ENCODE measurements around the gene HYAL4.
"Not testable (repeated sequence)": the region's sequence is repeated elsewhere in the genome, so short reads cannot be mapped to it uniquely, and the experiment has no call there.

The HYAL4 gene

DNA sequence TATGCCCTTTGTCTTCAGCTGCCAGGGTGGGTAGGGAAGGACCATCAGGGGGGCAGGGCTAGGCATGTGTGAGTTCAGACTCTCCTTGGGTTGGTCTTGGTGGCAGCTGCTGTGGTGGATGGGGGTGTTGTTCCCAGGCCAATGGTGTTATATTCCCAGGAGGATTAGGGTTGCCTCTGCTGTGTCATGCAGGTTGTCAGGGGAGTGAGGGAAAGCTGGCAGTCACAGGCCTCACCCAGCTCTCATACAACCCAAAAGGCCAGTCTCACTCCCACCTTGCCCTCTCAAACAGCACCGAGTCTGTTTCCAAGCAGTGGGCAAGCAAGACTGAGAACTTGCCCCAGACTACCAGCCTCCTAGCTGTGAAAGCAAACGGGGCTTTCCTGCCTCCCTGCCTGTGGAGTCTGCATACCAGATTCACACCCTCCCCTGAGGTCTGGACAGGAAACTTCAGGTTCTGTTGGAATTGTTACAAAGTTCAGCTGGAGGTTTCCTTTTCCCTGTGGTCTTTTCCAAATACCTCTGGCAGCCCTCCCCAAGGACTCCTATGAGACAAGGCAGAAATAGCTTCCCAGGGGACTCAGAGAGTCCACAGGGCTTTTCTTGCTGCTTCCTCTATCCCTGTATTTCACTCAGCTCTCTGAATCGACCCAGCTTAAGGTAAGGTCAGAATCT lies 1.4 kb downstream of the HYAL4 start:
- in situ Hi-C loops (cut with MboI; ENCODE audit: low sequenced_read_pairs, unreplicated experiment): no loop called here
- DNase-seq (ENCODE audit: low spot score): no peak
- TF ChIP-seq, protein P1, sequence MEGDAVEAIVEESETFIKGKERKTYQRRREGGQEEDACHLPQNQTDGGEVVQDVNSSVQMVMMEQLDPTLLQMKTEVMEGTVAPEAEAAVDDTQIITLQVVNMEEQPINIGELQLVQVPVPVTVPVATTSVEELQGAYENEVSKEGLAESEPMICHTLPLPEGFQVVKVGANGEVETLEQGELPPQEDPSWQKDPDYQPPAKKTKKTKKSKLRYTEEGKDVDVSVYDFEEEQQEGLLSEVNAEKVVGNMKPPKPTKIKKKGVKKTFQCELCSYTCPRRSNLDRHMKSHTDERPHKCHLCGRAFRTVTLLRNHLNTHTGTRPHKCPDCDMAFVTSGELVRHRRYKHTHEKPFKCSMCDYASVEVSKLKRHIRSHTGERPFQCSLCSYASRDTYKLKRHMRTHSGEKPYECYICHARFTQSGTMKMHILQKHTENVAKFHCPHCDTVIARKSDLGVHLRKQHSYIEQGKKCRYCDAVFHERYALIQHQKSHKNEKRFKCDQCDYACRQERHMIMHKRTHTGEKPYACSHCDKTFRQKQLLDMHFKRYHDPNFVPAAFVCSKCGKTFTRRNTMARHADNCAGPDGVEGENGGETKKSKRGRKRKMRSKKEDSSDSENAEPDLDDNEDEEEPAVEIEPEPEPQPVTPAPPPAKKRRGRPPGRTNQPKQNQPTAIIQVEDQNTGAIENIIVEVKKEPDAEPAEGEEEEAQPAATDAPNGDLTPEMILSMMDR (IDR thresholded peaks at IDR 0.05; ENCODE audit: borderline replicate concordance, control extremely low read depth, extremely low read depth, insufficient read depth, missing control alignments): no peak

DNA sequence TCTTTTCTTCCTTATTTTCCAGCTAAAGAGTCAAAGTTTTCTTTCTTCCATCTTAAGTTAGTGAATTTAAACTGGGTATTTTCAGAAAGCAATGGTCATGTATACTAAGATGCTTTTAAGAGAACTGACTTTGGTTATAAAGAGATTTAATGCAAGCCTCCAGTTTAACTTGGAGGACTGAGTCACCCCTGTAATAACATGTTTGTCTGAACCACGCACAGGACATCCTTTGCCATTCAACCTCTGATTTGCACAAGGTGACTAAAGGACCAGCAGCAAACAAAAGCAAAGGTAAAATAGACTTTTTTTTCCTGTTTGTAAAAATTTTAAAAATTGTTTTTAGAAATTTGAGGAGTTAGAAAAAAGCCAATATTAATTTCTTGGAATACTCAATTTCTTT lies 2.9 kb downstream of the HYAL4 start:
- in situ Hi-C loops (cut with MboI; ENCODE audit: low sequenced_read_pairs, unreplicated experiment): no loop called here
- TF ChIP-seq, protein P1 (IDR thresholded peaks at IDR 0.05; ENCODE audit: borderline replicate concordance, control extremely low read depth, extremely low read depth, insufficient read depth, missing control alignments): no peak
- no peak for DNase-seq (ENCODE audit: low spot score)

DNA sequence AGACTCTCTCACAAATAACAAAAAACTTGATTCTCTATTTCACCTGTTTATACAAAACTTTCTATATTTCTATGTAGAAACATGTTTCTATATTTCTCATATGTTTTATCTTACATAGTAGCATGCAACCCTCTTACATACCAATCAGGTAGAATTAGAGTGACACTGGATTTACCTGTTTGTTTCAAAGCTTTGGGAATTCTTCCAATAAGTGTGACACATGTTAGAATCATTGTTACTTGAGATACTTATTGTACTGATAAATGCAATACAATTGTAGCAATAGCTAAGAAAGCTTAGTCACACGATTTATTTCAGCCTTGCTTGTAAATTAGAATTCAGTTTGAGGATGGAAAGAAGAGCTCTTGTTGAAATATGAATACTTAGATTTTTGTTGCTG lies 4.9 kb downstream of the HYAL4 start:
- TF ChIP-seq, protein P1 (IDR thresholded peaks at IDR 0.05; ENCODE audit: borderline replicate concordance, control extremely low read depth, extremely low read depth, insufficient read depth, missing control alignments): no peak

DNA sequence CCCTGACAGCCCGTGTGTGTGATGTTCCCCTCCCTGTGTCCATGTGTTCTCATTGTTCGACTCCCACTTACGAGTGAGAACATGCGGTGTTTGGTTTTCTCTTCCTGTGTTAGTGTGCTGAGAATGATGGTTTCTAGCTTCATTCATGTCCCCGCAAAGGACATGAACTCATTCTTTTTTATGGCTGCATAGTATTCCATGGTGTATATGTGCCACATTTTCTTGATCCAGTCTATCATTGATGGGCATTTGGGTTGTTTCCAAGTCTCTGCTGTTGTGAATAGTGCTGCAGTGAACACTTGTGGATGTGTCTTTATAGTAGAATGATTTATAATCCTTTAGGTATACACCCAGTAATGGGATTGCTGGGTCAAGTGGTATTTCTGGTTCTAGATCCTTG lies 6.4 kb downstream of the HYAL4 start:
- not testable (repeated sequence) for DNase-seq (ENCODE audit: low spot score)
- in situ Hi-C loops (cut with MboI; ENCODE audit: low sequenced_read_pairs, unreplicated experiment): loop anchor here (25.0 kb wide), 1 partner anchor 164 kb away; no protein-coding TSS in a partner anchor

More for the DNA sequence above, 4.9 kb downstream of the HYAL4 start:
- in situ Hi-C loops (cut with MboI; ENCODE audit: low sequenced_read_pairs, unreplicated experiment): loop anchor here (25.0 kb wide), 1 partner anchor 163 kb away; no protein-coding TSS in a partner anchor
- no peak for DNase-seq (ENCODE audit: low spot score)

DNA sequence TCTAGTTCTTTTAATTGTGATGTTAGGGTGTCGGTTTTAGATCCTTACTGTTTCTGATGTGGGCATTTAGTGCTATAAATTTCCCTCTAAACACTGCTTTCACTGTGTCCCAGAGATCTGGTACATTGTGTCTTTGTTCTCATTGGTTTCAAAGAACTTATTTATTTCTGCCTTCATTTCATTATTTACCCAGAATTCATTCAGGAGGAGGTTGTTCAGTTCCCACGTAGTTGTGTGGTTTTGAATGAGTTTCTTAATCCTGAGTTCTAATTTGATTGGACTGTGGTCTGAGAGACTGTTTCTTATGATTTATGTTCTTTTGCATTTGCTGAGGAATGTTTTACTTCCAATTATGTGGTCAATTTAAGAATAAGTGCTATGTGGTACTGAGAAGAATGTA lies 9.3 kb downstream of the HYAL4 start:
- DNase-seq (ENCODE audit: low spot score): not testable (repeated sequence)
- in situ Hi-C loops (cut with MboI; ENCODE audit: low sequenced_read_pairs, unreplicated experiment): loop anchor here (25.0 kb wide), 1 partner anchor 167 kb away; no protein-coding TSS in a partner anchor

DNA sequence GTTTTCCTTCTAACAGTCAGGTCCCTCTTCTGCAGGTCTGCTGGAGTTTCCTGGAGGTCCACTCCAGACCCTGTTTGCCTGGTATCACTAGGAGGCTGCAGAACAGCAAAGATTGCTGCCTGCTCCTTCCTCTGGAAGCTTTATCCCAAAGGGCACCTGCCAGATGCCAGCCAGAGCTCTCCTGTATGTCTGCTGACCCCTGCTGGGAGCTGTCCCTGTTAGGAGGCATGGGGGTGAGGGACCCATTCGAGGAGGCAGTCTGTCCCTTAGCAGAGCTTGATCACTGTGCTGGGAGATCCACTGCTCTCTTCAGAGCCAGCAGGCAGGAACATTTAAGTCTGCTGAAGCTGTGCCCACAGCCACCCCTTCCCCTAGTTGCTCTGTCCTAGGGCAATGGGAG lies 11.5 kb downstream of the HYAL4 start:
- DNase-seq (ENCODE audit: low spot score): not testable (repeated sequence)
- in situ Hi-C loops (cut with MboI; ENCODE audit: low sequenced_read_pairs, unreplicated experiment): loop anchor here (25.0 kb wide), 1 partner anchor 169 kb away; no protein-coding TSS in a partner anchor

DNA sequence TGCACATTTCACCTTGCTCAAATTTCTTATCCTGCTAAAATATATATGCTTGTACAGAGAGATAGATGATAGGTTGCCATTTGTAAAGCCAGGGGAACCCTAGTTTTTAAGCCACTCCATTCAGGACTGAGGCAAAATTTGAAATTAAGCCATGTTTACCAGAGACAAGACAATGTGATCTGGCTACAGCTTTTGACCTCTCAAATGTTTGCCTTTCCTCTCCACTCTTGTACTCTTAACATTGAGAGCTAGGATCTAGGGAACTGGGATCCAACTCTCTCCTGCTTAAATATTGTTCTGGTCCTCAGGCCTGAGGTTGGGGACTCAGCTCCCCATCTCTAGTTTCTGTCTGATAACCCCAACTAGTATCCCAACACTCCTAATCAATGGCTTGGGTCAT lies 15.9 kb downstream of the HYAL4 start:
- in situ Hi-C loops (cut with MboI; ENCODE audit: low sequenced_read_pairs, unreplicated experiment): loop anchor here (10.0 to 25.0 kb wide), 2 partner anchors 56 to 174 kb away; no protein-coding TSS in a partner anchor
- no peak for DNase-seq (ENCODE audit: low spot score)

DNA sequence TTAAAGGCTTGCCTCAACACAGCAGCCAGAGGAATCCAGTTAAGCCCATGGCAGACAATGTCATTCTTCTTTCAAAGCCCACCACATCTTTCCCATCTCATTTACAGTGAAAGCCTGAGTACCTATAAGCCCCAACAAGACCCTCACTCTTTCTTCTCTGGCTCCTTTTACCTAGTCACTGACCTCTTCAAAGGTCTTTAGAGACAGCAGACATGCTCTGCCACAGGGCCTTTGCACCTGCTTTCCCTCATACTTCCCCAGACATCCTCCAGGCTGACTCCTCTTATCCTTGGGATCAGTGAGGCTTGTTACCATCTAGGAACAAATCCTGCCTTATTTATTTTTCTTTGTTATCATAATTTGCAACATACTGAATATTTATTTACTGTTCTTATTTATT lies 17.8 kb downstream of the HYAL4 start:
- in situ Hi-C loops (cut with MboI; ENCODE audit: low sequenced_read_pairs, unreplicated experiment): loop anchor here (10.0 to 25.0 kb wide), 2 partner anchors 58 to 175 kb away; no protein-coding TSS in a partner anchor
- DNase-seq (ENCODE audit: low spot score): no peak
- TF ChIP-seq, protein P1 (IDR thresholded peaks at IDR 0.05; ENCODE audit: borderline replicate concordance, control extremely low read depth, extremely low read depth, insufficient read depth, missing control alignments): no peak

More for the DNA sequence above, 15.9 kb downstream of the HYAL4 start:
- TF ChIP-seq, protein P1 (IDR thresholded peaks at IDR 0.05; ENCODE audit: borderline replicate concordance, control extremely low read depth, extremely low read depth, insufficient read depth, missing control alignments): no peak
